ENCODE data around the gene RBM6. TPM values are rescaled to one million over a fixed set of nuclear protein-coding genes. Genes with fewer than 3 reads are reported as not detected.

RBM6 gene
- total and polyA plus RNA-seq, 3 experiments from 2014 or later = 53.2 to 75.8 (median 71.6) TPM

- CTCF ChIA-PET = no interaction called here
- peaks cover 8% of the 10 kb centered on the region for H3K36me3 ChIP-seq (ENCODE audit: insufficient read depth, low read length)
Measured at GRCh38 chr3:49972656-49973055, 32.7 kb downstream of the RBM6 start.

DNA sequence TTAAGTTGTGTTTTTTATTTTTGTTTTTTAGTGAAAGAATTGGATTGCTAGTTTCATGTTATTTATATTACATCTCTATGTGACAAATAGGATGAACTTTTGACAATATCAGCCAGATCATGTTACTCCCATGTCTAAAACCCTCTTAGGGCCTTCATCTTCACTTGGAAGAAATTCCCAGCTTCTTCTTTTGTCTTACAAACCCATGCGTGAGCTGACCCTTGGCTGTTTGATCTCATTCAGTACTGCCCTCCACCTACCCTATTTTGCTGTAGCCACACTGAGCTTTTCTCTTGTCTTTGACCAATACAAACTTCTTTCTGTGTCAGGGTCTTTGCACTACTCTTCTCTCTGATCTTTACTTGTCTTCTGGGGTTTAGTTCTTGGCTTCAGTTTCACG is 37.0 kb downstream of the RBM6 start:
- Mint-ChIP-seq H3K36me3 (peaks cover 7 to 45% (median 10%) of the 10 kb centered on the region in 3 donors), H3K27ac (no peak overlapping the region), H3K9me3 (no peaks in the 10 kb centered on the region), H3K27me3 (no peaks in the 10 kb centered on the region), H3K4me3 (no peak overlapping the region), H3K4me1 (peaks cover 0 to 3% (median 2%) of the 10 kb centered on the region in 3 donors)
- Histone ChIP-seq H3K4me1 (ENCODE audit: insufficient read depth, low read length) (no peaks in the 10 kb centered on the region), H3K36me3 (ENCODE audit: insufficient read depth, low read length) (peaks cover 8% of the 10 kb centered on the region), H3K27me3 (ENCODE audit: insufficient read depth, low read length, poor library complexity, severe bottlenecking) (no peaks in the 10 kb centered on the region), H3K27ac (ENCODE audit: low read depth, low read length) (no peak overlapping the region), H3K9me3 (ENCODE audit: low read length) (no peaks in the 10 kb centered on the region), H3K4me3 (ENCODE audit: low read length) (no peak overlapping the region)
- ChIA-PET CTCF (no interaction called here), POLR2A (no interaction called here)
- DNase-seq = no peak

More at GRCh38 chr3:49972656-49973055, 32.7 kb downstream of the RBM6 start:
- Histone ChIP-seq H3K27me3 (ENCODE audit: insufficient read depth, low read length, poor library complexity, severe bottlenecking) (no peaks in the 10 kb centered on the region), H3K27ac (ENCODE audit: low read depth, low read length) (no peak overlapping the region), H3K4me3 (ENCODE audit: low read length) (no peak overlapping the region), H3K9me3 (ENCODE audit: low read length) (no peaks in the 10 kb centered on the region), H3K4me1 (ENCODE audit: insufficient read depth, low read length) (no peaks in the 10 kb centered on the region)
- Mint-ChIP-seq H3K4me3 (no peak overlapping the region), H3K27ac (no peak overlapping the region), H3K36me3 (peaks cover 9 to 47% (median 18%) of the 10 kb centered on the region in 3 donors), H3K9me3 (no peaks in the 10 kb centered on the region), H3K27me3 (no peaks in the 10 kb centered on the region), H3K4me1 (peaks cover 9 to 14% (median 11%) of the 10 kb centered on the region in 3 donors)
- no peak for DNase-seq
- POLR2A ChIA-PET = no interaction called here

- no peaks in the 10 kb centered on the region for H3K9me3 ChIP-seq (ENCODE audit: low read length)
- H3K27ac ChIP-seq (ENCODE audit: low read depth, low read length) = no peak overlapping the region
- H3K4me3 ChIP-seq (ENCODE audit: low read length) = no peak overlapping the region
- ChIA-PET CTCF (no interaction called here), POLR2A (no interaction called here)
- H3K27me3 ChIP-seq (ENCODE audit: insufficient read depth, low read length, poor library complexity, severe bottlenecking) = no peaks in the 10 kb centered on the region
- no peak overlapping the region for H3K4me3 Mint-ChIP-seq
- H3K27ac Mint-ChIP-seq = no peak overlapping the region
- H3K36me3 Mint-ChIP-seq = peaks cover 0 to 63% (median 3%) of the 10 kb centered on the region in 3 donors
- no peaks in the 10 kb centered on the region for H3K27me3 Mint-ChIP-seq
- peaks cover 0 to 10% (median 7%) of the 10 kb centered on the region in 3 donors for H3K4me1 Mint-ChIP-seq
- no peak for DNase-seq
- H3K9me3 Mint-ChIP-seq = no peaks in the 10 kb centered on the region
- no peaks in the 10 kb centered on the region for H3K4me1 ChIP-seq (ENCODE audit: insufficient read depth, low read length)
- H3K36me3 ChIP-seq (ENCODE audit: insufficient read depth, low read length) = no peaks in the 10 kb centered on the region
Measured at GRCh38 chr3:49984394-49984793, 44.4 kb downstream of the RBM6 start.

DNA sequence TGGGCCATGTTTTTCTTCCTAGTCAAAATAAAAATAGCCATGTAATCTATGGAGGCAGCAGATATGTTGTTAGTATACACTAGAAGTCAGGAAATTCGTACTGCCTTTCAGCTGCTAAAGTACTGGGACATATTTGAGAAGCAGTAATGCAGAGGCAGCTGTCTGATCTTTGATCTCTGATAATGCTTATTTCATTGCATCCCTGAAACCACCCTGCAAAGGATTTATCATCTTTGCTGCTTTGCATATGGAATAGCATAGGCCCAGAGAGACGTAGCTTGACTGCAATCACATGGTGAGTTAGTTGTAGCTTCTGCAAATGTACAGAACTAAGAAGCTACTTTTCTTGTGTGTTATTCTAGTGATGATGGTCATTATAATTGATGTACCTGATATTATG is 52.4 kb downstream of the RBM6 start:
- Mint-ChIP-seq H3K36me3 (peaks cover 3 to 68% (median 4%) of the 10 kb centered on the region in 3 donors), H3K4me3 (no peak overlapping the region), H3K4me1 (peaks cover 8 to 23% (median 18%) of the 10 kb centered on the region in 3 donors), H3K27me3 (no peaks in the 10 kb centered on the region), H3K9me3 (no peaks in the 10 kb centered on the region), H3K27ac (no peak overlapping the region)
- H3K27ac ChIP-seq (ENCODE audit: low read depth, low read length) = no peak overlapping the region
- no peak for DNase-seq
- H3K9me3 ChIP-seq (ENCODE audit: low read length) = no peaks in the 10 kb centered on the region
- H3K4me1 ChIP-seq (ENCODE audit: insufficient read depth, low read length) = no peaks in the 10 kb centered on the region
- POLR2A ChIA-PET = no interaction called here
- no peaks in the 10 kb centered on the region for H3K27me3 ChIP-seq (ENCODE audit: insufficient read depth, low read length, poor library complexity, severe bottlenecking)
- CTCF ChIA-PET = no interaction called here
- peaks cover 7% of the 10 kb centered on the region for H3K36me3 ChIP-seq (ENCODE audit: insufficient read depth, low read length)
- H3K4me3 ChIP-seq (ENCODE audit: low read length) = no peak overlapping the region

GRCh38 chr3:49994476-49994875 is 54.5 kb downstream of the RBM6 start:
- no peaks in the 10 kb centered on the region for H3K9me3 Mint-ChIP-seq
- H3K27me3 Mint-ChIP-seq = no peaks in the 10 kb centered on the region
- ChIA-PET CTCF (no interaction called here), POLR2A (no interaction called here)
- peaks cover 3 to 65% (median 4%) of the 10 kb centered on the region in 3 donors for H3K36me3 Mint-ChIP-seq
- H3K4me1 Mint-ChIP-seq = peaks cover 10 to 33% (median 23%) of the 10 kb centered on the region in 3 donors
- peaks cover 7% of the 10 kb centered on the region for H3K36me3 ChIP-seq (ENCODE audit: insufficient read depth, low read length)
- H3K4me1 ChIP-seq (ENCODE audit: insufficient read depth, low read length) = no peaks in the 10 kb centered on the region
- no peak overlapping the region for H3K4me3 ChIP-seq (ENCODE audit: low read length)
- no peaks in the 10 kb centered on the region for H3K9me3 ChIP-seq (ENCODE audit: low read length)
- no peaks in the 10 kb centered on the region for H3K27me3 ChIP-seq (ENCODE audit: insufficient read depth, low read length, poor library complexity, severe bottlenecking)
- no peak for DNase-seq
- H3K27ac ChIP-seq (ENCODE audit: low read depth, low read length) = no peak overlapping the region
- H3K4me3 Mint-ChIP-seq = no peak overlapping the region
- peak overlapping the region in 1 of 8 donors; percentile 69 for H3K27ac Mint-ChIP-seq

GRCh38 chr3:49996016-49996415 is 56.1 kb downstream of the RBM6 start:
- H3K27me3 Mint-ChIP-seq = no peaks in the 10 kb centered on the region
- peak overlapping the region in 1 of 8 donors; percentile 66 for H3K27ac Mint-ChIP-seq
- Histone ChIP-seq H3K27ac (ENCODE audit: low read depth, low read length) (no peak overlapping the region), H3K9me3 (ENCODE audit: low read length) (no peaks in the 10 kb centered on the region), H3K4me1 (ENCODE audit: insufficient read depth, low read length) (no peaks in the 10 kb centered on the region), H3K27me3 (ENCODE audit: insufficient read depth, low read length, poor library complexity, severe bottlenecking) (no peaks in the 10 kb centered on the region), H3K4me3 (ENCODE audit: low read length) (no peak overlapping the region), H3K36me3 (ENCODE audit: insufficient read depth, low read length) (peaks cover 7% of the 10 kb centered on the region)
- POLR2A ChIA-PET = no interaction called here
- H3K36me3 Mint-ChIP-seq = peaks cover 4 to 69% (median 7%) of the 10 kb centered on the region in 3 donors
- H3K4me1 Mint-ChIP-seq = peaks cover 11 to 32% (median 23%) of the 10 kb centered on the region in 3 donors
- no peaks in the 10 kb centered on the region for H3K9me3 Mint-ChIP-seq
- CTCF ChIA-PET = no interaction called here
- no peak overlapping the region for H3K4me3 Mint-ChIP-seq
- no peak for DNase-seq

DNA sequence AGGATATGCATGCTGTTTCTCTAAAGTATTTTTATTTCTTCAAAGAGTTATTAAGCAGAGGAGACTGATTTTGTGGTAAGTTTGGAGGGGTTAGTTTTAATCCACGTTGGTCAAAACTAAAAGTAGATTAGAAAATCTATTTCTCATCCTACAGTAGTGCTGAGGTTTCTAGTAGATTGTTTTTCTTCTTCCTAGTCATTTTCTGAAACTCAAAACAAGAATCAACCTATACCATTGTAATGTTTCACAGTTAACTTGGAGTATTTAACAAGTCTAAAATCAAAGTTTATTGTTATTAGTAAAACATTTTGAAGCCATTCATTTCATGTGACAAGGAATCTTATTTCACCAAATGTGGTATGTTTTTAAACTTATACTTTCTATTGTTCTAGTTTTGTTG is 57.9 kb downstream of the RBM6 start:
- H3K9me3 Mint-ChIP-seq = no peaks in the 10 kb centered on the region
- Histone ChIP-seq H3K4me1 (ENCODE audit: insufficient read depth, low read length) (no peaks in the 10 kb centered on the region), H3K27ac (ENCODE audit: low read depth, low read length) (no peak overlapping the region), H3K4me3 (ENCODE audit: low read length) (no peak overlapping the region), H3K27me3 (ENCODE audit: insufficient read depth, low read length, poor library complexity, severe bottlenecking) (no peaks in the 10 kb centered on the region), H3K36me3 (ENCODE audit: insufficient read depth, low read length) (peaks cover 7% of the 10 kb centered on the region), H3K9me3 (ENCODE audit: low read length) (no peaks in the 10 kb centered on the region)
- ChIA-PET CTCF (no interaction called here), POLR2A (no interaction called here)
- peak overlapping the region in 5 of 8 donors; percentile 30 to 74 (median 41) for H3K27ac Mint-ChIP-seq
- peaks cover 9 to 24% (median 15%) of the 10 kb centered on the region in 3 donors for H3K4me1 Mint-ChIP-seq
- no peaks in the 10 kb centered on the region for H3K27me3 Mint-ChIP-seq
- no peak overlapping the region for H3K4me3 Mint-ChIP-seq
- peaks cover 7 to 70% (median 7%) of the 10 kb centered on the region in 3 donors for H3K36me3 Mint-ChIP-seq
- no peak for DNase-seq

DNA sequence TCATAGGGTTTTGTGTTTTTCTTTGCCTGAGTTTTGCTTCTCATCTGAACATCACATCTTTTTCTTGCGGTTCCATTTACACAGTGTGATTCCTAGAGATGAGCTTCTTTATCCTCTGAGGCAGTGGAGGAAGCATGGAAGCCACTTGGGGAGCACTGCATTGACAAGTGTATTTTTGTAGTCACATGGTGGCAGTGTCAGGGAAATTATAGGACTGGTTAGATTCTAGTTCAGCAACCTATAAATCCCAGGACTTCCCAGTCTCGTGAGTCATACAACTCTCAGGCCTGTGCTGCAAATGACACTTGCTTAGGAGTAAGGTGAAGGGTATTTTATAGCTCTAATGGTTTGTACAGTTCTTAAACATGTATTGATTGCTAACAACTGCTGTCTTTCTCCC is 58.4 kb downstream of the RBM6 start:
- Mint-ChIP-seq H3K27me3 (no peaks in the 10 kb centered on the region), H3K4me3 (no peak overlapping the region), H3K9me3 (no peaks in the 10 kb centered on the region), H3K36me3 (peaks cover 7 to 71% (median 7%) of the 10 kb centered on the region in 3 donors), H3K4me1 (peaks cover 9 to 24% (median 15%) of the 10 kb centered on the region in 3 donors), H3K27ac (peak overlapping the region in 5 of 8 donors; percentile 26 to 83 (median 43))
- no peaks in the 10 kb centered on the region for H3K4me1 ChIP-seq (ENCODE audit: insufficient read depth, low read length)
- H3K27ac ChIP-seq (ENCODE audit: low read depth, low read length) = no peak overlapping the region
- POLR2A ChIA-PET = no interaction called here
- H3K27me3 ChIP-seq (ENCODE audit: insufficient read depth, low read length, poor library complexity, severe bottlenecking) = no peaks in the 10 kb centered on the region
- peaks cover 7% of the 10 kb centered on the region for H3K36me3 ChIP-seq (ENCODE audit: insufficient read depth, low read length)
- H3K9me3 ChIP-seq (ENCODE audit: low read length) = no peaks in the 10 kb centered on the region
- H3K4me3 ChIP-seq (ENCODE audit: low read length) = no peak overlapping the region
- no peak for DNase-seq
- CTCF ChIA-PET = no interaction called here

DNA sequence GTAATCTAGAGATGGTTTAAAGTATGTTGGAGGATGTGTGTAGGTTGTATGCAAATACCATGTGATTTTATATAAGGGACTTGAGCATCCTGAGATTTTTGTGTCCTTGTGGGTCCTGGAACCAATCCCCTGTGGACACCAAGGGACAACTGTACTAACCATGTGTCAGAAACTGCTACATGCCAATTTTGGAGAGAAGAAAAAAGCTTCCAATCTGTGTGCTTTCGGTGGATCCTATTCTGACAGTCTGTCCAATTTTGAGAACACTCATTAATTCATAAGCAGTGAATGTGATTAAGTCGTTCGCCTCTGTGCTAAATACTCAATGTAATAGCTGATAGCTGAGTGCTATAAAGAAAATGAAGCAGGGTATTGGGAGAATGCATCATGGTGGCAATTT is 61.6 kb downstream of the RBM6 start:
- no peaks in the 10 kb centered on the region for H3K4me1 ChIP-seq (ENCODE audit: insufficient read depth, low read length)
- Mint-ChIP-seq H3K9me3 (no peaks in the 10 kb centered on the region), H3K36me3 (peaks cover 3 to 72% (median 4%) of the 10 kb centered on the region in 3 donors), H3K4me3 (no peak overlapping the region), H3K4me1 (peaks cover 6 to 15% (median 13%) of the 10 kb centered on the region in 3 donors), H3K27ac (no peak overlapping the region), H3K27me3 (no peaks in the 10 kb centered on the region)
- CTCF ChIA-PET = no interaction called here
- H3K4me3 ChIP-seq (ENCODE audit: low read length) = no peak overlapping the region
- H3K9me3 ChIP-seq (ENCODE audit: low read length) = no peaks in the 10 kb centered on the region
- DNase-seq = no peak
- POLR2A ChIA-PET = no interaction called here
- H3K27ac ChIP-seq (ENCODE audit: low read depth, low read length) = no peak overlapping the region
- no peaks in the 10 kb centered on the region for H3K27me3 ChIP-seq (ENCODE audit: insufficient read depth, low read length, poor library complexity, severe bottlenecking)
- H3K36me3 ChIP-seq (ENCODE audit: insufficient read depth, low read length) = no peaks in the 10 kb centered on the region
